Erythroblast (primary cell): ENCODE data around the gene ZC3H7B.

ENCODE experiments used
- GATA1 ChIP-seq: IDR thresholded peaks from 2 replicates; pipeline ENCODE4 v1.6.1; 2011; ENCODE audit warnings: low read depth, mild to moderate bottlenecking, control low read depth, low read length, moderate library complexity
- POLR2A ChIP-seq: IDR thresholded peaks from 2 replicates; pipeline ENCODE4 v1.6.1; 2011; ENCODE audit warnings: mild to moderate bottlenecking, low read length

GRCh38 chr22:41315586-41315985 is 14.3 kb downstream of the ZC3H7B start:
- TF ChIP-seq POLR2A, result no peak
- TF ChIP-seq GATA1, result no peak
